Measurements from ENCODE around the gene SPAG17. TPM values are rescaled to one million over a fixed set of nuclear protein-coding genes. Genes with fewer than 3 reads are reported as not detected.

Gene SPAG17
- total RNA-seq, 1 donor from 2014 or later: 1.6 TPM

GRCh38 chr1:118116401-118116800 is 68.6 kb downstream of the SPAG17 start:
- H3F3A ChIP-seq (ENCODE audit: low read depth): no peaks in the 10 kb centered on the region
- H2AFZ ChIP-seq (replicated peaks): no peak overlapping the region
- no peak for DNase-seq (ENCODE audit: low spot score)
- no peaks in the 10 kb centered on the region for H3K27me3 ChIP-seq
- no peak overlapping the region for H3K4me3 ChIP-seq
- Mint-ChIP-seq H3K9me3 (no peaks in the 10 kb centered on the region), H3K27ac (no peak overlapping the region), H3K4me1 (peaks cover 30% of the 10 kb centered on the region), H3K27me3 (ENCODE audit: insufficient read depth, low read depth) (no peaks in the 10 kb centered on the region), H3K36me3 (no peaks in the 10 kb centered on the region), H3K4me3 (no peak overlapping the region)
- H3K4me2 ChIP-seq: no peak overlapping the region
- no peaks in the 10 kb centered on the region for H3K9me3 ChIP-seq (ENCODE audit: low read depth)
- no peaks in the 10 kb centered on the region for H4K20me1 ChIP-seq (ENCODE audit: low read depth)
- H3K79me2 ChIP-seq (ENCODE audit: low read depth): no peaks in the 10 kb centered on the region
- no peak overlapping the region for H3K9ac ChIP-seq
- no peak overlapping the region for H3K27ac ChIP-seq
- H3K36me3 ChIP-seq: no peaks in the 10 kb centered on the region
- TF ChIP-seq CTCF (IDR thresholded peaks at IDR 0.05) (no peak), EZH2 (IDR thresholded peaks at IDR 0.05) (no peak)
- H3K4me1 ChIP-seq: no peaks in the 10 kb centered on the region

GRCh38 chr1:118115567-118116295 is 69.3 kb downstream of the SPAG17 start:
- no peak for TF ChIP-seq EZH2 (IDR thresholded peaks at IDR 0.05)
- no peak for TF ChIP-seq CTCF (IDR thresholded peaks at IDR 0.05)
- TF ChIP-seq EZH2phosphoT487 (IDR thresholded peaks at IDR 0.05): no peak
- Mint-ChIP-seq H3K27me3 (ENCODE audit: insufficient read depth, low read depth) (no peaks in the 10 kb centered on the region), H3K9me3 (no peaks in the 10 kb centered on the region), H3K27ac (no peak overlapping the region), H3K36me3 (no peaks in the 10 kb centered on the region), H3K4me1 (peaks cover 27% of the 10 kb centered on the region), H3K4me3 (no peak overlapping the region)
- H3K4me3 ChIP-seq: no peak overlapping the region
- DNase-seq (ENCODE audit: low spot score): no peak
- no peak overlapping the region for H3K4me2 ChIP-seq
- no peaks in the 10 kb centered on the region for H3K36me3 ChIP-seq
- no peak overlapping the region for H2AFZ ChIP-seq (replicated peaks)
- no peaks in the 10 kb centered on the region for H3K9me3 ChIP-seq (ENCODE audit: low read depth)
- no peaks in the 10 kb centered on the region for H3K4me1 ChIP-seq
- no peak overlapping the region for H3K27ac ChIP-seq
- no peaks in the 10 kb centered on the region for H3K27me3 ChIP-seq
- H3F3A ChIP-seq (ENCODE audit: low read depth): no peaks in the 10 kb centered on the region
- H3K9ac ChIP-seq: no peak overlapping the region
- H4K20me1 ChIP-seq (ENCODE audit: low read depth): no peaks in the 10 kb centered on the region
- no peaks in the 10 kb centered on the region for H3K79me2 ChIP-seq (ENCODE audit: low read depth)

DNA sequence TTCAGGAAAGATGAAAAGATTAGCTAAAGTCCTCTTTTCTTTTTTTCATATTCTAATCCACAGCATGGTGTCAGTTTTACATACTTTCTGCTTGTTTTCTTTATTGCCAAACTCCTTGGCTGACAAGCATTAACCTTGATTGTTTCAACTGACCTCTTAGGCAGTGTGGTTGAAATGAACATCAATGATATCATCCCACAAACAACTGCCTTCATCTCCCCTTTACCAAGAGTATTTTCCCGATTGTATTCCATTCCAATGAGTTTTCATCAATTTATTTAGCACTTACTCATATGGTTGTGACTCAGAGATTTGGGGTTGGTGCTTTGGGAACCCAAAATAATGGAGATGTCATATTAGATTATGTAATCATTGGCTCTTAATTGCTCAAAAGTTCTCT is 71.8 kb downstream of the SPAG17 start:
- Mint-ChIP-seq H3K4me1 (peaks cover 17% of the 10 kb centered on the region), H3K27me3 (ENCODE audit: insufficient read depth, low read depth) (no peaks in the 10 kb centered on the region), H3K9me3 (no peaks in the 10 kb centered on the region), H3K4me3 (no peak overlapping the region), H3K27ac (no peak overlapping the region), H3K36me3 (no peaks in the 10 kb centered on the region)
- H3K9ac ChIP-seq: no peak overlapping the region
- TF ChIP-seq EZH2 (IDR thresholded peaks at IDR 0.05) (no peak), EZH2phosphoT487 (IDR thresholded peaks at IDR 0.05) (no peak), CTCF (IDR thresholded peaks at IDR 0.05) (no peak)
- H3K4me3 ChIP-seq: no peak overlapping the region
- H3K36me3 ChIP-seq: no peaks in the 10 kb centered on the region
- no peak for DNase-seq (ENCODE audit: low spot score)
- no peaks in the 10 kb centered on the region for H3K27me3 ChIP-seq
- H3K4me2 ChIP-seq: no peak overlapping the region
- H3K4me1 ChIP-seq: no peaks in the 10 kb centered on the region
- no peaks in the 10 kb centered on the region for H3K79me2 ChIP-seq (ENCODE audit: low read depth)
- H4K20me1 ChIP-seq (ENCODE audit: low read depth): no peaks in the 10 kb centered on the region
- no peaks in the 10 kb centered on the region for H3K9me3 ChIP-seq (ENCODE audit: low read depth)
- H2AFZ ChIP-seq (replicated peaks): no peak overlapping the region
- no peaks in the 10 kb centered on the region for H3F3A ChIP-seq (ENCODE audit: low read depth)
- no peak overlapping the region for H3K27ac ChIP-seq
